MM.1S (cell line): ENCODE results near the gene RSPH10B.
"Not testable (repeated sequence)": the region's sequence is repeated elsewhere in the genome, so short reads cannot be mapped to it uniquely, and the experiment has no call there.

ENCODE experiments used
- DNase-seq: peaks from one replicate; pipeline ENCODE4 v3.0.0-alpha.2; 2015
- H2AFZ ChIP-seq: fragments of 300-600 bp; sonication (generic); 2 replicates; pipeline ENCODE4 v1.6.0; 2016; ENCODE audit warnings: antibody characterized with exemption, low read length
- H3F3A ChIP-seq: fragments of 300-600 bp; sonication (generic); 2 replicates; pipeline ENCODE4 v1.6.1; 2016; ENCODE audit warnings: mild to moderate bottlenecking, antibody characterized with exemption, low read length, moderate library complexity, mixed read lengths; ENCODE audit not compliant: insufficient read depth
- H3K27ac ChIP-seq: fragments of 300-600 bp; sonication (generic); 2 replicates; pipeline ENCODE4 v1.5.1; 2016; ENCODE audit warnings: mild to moderate bottlenecking, low read length
- H3K27me3 ChIP-seq: fragments of 300-600 bp; sonication (generic); replicated peaks from 2 replicates; pipeline ENCODE4 v1.6.0; 2016; ENCODE audit warnings: low read length; ENCODE audit not compliant: insufficient read depth
- H3K36me3 ChIP-seq: fragments of 300-600 bp; sonication (generic); replicated peaks from 2 replicates; pipeline ENCODE4 v1.6.1; 2016; ENCODE audit warnings: mild to moderate bottlenecking, low read length, mixed read lengths; ENCODE audit not compliant: insufficient read depth
- H3K4me1 ChIP-seq: fragments of 300-600 bp; sonication (generic); 2 replicates; pipeline ENCODE4 v1.6.1; 2016; ENCODE audit warnings: low read length, mixed read lengths
- H3K4me2 ChIP-seq: fragments of 300-600 bp; sonication (generic); 2 replicates; pipeline ENCODE4 v1.6.0; 2016; ENCODE audit warnings: low read depth, low read length
- H3K4me3 ChIP-seq: fragments of 300-600 bp; sonication (generic); 2 replicates; pipeline ENCODE4 v1.5.1; 2016; ENCODE audit warnings: low read length, mixed read lengths
- H3K79me2 ChIP-seq: fragments of 300-600 bp; sonication (generic); 2 replicates; pipeline ENCODE4 v1.6.1; 2016; ENCODE audit warnings: mixed run types, low read length, mixed read lengths
- H3K9ac ChIP-seq: fragments of 300-600 bp; sonication (generic); 2 replicates; pipeline ENCODE4 v1.6.1; 2016; ENCODE audit warnings: low read length, mixed read lengths
- H3K9me2 ChIP-seq: fragments of 300-600 bp; sonication (generic); replicated peaks from 2 replicates; pipeline ENCODE4 v1.6.1; 2016; ENCODE audit warnings: mild to moderate bottlenecking, low read length, mixed read lengths; ENCODE audit not compliant: insufficient read depth
- H3K9me3 ChIP-seq: fragments of 300-600 bp; sonication (generic); replicated peaks from 2 replicates; pipeline ENCODE4 v1.6.1; 2016; ENCODE audit warnings: mild to moderate bottlenecking, low read length, mixed read lengths; ENCODE audit not compliant: insufficient read depth
- H4K20me1 ChIP-seq: fragments of 300-600 bp; sonication (generic); 2 replicates; pipeline ENCODE4 v1.6.1; 2016; ENCODE audit warnings: mild to moderate bottlenecking, low read length, moderate library complexity, mixed read lengths; ENCODE audit not compliant: insufficient read depth
- EZH2 ChIP-seq: fragments of 300-600 bp; sonication (generic); optimal IDR thresholded peaks from 2 replicates; pipeline ENCODE3; 2017; ENCODE audit warnings: low read depth, mild to moderate bottlenecking, antibody characterized with exemption, low read length, mixed read lengths
- TF ChIP-seq, protein P1 (sequence below): fragments of 300-600 bp; sonication (generic); IDR thresholded peaks from 2 replicates; pipeline ENCODE4 v1.5.1; 2016; ENCODE audit warnings: antibody characterized with exemption, low read length, mixed read lengths

The RSPH10B gene

DNA sequence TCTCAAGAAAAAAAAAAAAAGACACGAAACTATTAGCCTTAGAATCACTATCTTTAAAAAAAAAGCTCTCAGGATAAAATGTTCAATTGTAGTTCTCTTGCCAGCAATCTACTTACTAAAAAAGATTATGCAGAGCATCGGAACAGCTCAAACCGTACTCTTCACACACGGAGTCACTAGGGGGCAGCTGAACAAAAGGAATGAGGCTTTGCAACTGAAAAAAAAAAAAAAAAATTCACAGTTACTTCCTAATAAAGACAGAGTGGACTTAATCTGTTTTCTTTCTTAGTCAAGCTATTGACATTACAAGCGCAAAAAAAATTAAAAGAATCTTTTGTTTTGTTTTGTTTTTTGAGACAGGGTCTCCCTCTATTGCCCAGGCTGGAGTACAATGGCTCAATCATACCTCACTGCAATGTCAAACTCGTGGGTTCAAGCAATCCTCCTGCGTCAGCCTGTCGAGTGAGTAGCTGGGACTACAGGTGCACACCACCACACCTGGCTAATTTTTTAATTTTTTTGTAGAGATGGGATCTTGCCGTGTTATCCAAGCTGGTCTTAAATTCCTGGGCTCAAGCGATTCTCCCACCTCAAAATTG, 26.8 kb upstream of the RSPH10B start:
- TF ChIP-seq EZH2 = no peak
- TF ChIP-seq, protein P1, sequence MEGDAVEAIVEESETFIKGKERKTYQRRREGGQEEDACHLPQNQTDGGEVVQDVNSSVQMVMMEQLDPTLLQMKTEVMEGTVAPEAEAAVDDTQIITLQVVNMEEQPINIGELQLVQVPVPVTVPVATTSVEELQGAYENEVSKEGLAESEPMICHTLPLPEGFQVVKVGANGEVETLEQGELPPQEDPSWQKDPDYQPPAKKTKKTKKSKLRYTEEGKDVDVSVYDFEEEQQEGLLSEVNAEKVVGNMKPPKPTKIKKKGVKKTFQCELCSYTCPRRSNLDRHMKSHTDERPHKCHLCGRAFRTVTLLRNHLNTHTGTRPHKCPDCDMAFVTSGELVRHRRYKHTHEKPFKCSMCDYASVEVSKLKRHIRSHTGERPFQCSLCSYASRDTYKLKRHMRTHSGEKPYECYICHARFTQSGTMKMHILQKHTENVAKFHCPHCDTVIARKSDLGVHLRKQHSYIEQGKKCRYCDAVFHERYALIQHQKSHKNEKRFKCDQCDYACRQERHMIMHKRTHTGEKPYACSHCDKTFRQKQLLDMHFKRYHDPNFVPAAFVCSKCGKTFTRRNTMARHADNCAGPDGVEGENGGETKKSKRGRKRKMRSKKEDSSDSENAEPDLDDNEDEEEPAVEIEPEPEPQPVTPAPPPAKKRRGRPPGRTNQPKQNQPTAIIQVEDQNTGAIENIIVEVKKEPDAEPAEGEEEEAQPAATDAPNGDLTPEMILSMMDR = peak; percentile 54
- no peak overlapping the region for H3K27ac ChIP-seq
- no peak overlapping the region for H3K4me3 ChIP-seq

DNA sequence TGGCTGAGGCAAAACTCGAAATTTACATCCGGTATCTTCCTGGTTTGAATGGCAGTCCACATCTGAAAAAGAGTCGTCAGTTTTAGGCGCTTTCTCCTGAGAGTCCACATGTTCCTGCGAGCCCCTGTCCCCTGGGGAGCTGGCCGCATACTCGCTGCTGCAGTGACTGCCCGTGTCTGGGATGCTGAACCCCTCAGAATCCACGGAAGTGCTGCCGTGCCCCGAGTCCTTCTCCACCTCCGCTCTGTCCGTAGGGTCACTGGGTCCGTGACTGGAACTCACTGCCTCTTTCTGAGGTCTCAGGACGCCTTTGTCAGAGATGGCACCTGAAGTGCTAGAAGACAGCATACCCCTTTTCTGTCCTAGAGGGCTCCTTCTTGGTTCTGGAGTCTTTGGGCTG, 16.6 kb upstream of the RSPH10B start:
- not testable (repeated sequence) for DNase-seq, H3K4me1 ChIP-seq, H3K9ac ChIP-seq

More for the DNA sequence above, 26.8 kb upstream of the RSPH10B start:
- Histone ChIP-seq H3K4me1 (no peaks in the 10 kb centered on the region), H3K9me2 (no peaks in the 10 kb centered on the region), H3K4me2 (no peak overlapping the region), H3K36me3 (peaks cover 4% of the 10 kb centered on the region; the same call in 1 of the 2 replicates), H3K27me3 (no peaks in the 10 kb centered on the region), H4K20me1 (no peaks in the 10 kb centered on the region), H3F3A (no peaks in the 10 kb centered on the region), H3K9me3 (no peaks in the 10 kb centered on the region), H2AFZ (no peak overlapping the region), H3K9ac (no peak overlapping the region), H3K79me2 (no peaks in the 10 kb centered on the region)
- DNase-seq = peak; percentile 55

DNA sequence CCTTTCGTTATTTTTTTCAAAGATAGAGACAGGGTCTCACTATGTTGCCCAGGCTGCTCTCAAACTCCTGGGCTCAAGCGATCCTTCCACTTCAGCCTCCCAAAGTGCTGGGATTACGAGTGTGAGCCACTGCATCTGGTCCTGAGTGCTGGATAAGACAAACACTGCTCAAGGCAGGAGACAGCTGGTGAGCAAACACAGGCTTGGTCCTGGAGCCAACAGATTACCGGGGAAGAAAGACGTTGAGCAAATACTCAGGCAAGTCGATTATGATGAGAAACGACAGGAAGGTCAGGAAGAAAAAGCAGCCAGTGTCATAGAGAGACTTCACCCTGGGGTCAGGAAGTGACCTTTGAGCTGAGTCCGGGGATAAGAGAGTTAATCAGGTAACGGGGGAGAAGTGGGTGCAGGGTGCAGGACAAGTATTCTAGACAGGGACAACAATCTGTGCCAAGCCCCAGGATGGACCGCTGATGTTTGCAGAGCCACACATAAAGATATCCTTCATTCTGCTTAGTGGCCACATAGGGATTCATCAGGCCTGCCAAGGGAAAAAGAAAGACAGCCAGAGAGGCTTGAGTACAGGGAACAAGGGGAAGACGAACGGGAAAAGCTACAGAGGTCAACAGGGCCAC, 9.3 kb upstream of the RSPH10B start:
- H3K4me3 ChIP-seq, H4K20me1 ChIP-seq, H3K27ac ChIP-seq, H3K9me3 ChIP-seq, H3K9me2 ChIP-seq, DNase-seq, H3K36me3 ChIP-seq, H2AFZ ChIP-seq, H3K79me2 ChIP-seq, H3F3A ChIP-seq, H3K4me2 ChIP-seq, H3K4me1 ChIP-seq, H3K27me3 ChIP-seq, H3K9ac ChIP-seq: not testable (repeated sequence)

More for the DNA sequence above, 16.6 kb upstream of the RSPH10B start:
- not testable (repeated sequence) for H3K9me3 ChIP-seq, H4K20me1 ChIP-seq, H3K9me2 ChIP-seq, H3K79me2 ChIP-seq, H3K27ac ChIP-seq, H3K27me3 ChIP-seq, H3K4me3 ChIP-seq, H2AFZ ChIP-seq, H3K4me2 ChIP-seq, H3K36me3 ChIP-seq, H3F3A ChIP-seq

DNA sequence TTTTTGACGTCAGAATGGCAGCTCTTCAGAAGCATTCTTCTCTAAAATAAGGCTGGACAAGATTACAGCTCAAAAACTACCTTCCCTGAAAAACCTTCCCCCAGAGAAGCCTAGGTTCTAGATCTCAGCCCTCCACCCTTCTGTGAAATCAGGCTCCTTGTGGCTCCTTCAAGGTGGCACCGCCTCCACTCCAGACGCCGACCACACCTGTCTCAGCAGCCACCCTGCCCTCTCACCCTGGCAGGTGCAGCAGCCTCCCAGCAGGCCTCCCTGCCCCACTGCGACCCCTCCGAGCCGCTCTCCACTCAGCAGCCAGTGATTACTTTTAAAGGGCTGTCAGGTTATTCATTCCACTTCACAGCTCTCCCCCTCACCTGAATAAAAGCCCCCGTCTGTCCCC, 3.1 kb upstream of the RSPH10B start:
- not testable (repeated sequence) for H3K79me2 ChIP-seq, H3K36me3 ChIP-seq, H3K4me1 ChIP-seq, H3K27ac ChIP-seq, H2AFZ ChIP-seq, DNase-seq, H3F3A ChIP-seq, H4K20me1 ChIP-seq, H3K27me3 ChIP-seq, H3K4me3 ChIP-seq, H3K9me3 ChIP-seq, H3K9me2 ChIP-seq, H3K9ac ChIP-seq, H3K4me2 ChIP-seq

DNA sequence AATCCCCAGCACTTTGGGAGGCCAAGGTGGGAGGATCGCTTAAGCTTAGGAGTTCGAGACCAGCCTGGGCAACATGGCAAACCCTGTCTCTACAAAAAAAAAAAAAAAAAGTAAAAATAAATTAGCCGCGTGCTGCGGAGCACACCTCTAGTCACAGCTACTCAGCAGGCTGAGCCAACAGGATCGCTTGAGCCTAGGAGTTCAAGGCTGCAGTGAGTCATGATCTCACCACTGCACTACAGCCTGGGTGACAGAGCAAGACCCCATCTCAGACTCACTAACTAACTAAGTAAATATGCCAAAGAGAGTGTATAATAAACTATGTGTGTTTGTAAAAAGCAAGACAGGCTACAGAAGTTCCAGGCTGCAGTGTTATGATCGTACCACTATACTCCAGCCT, 6.7 kb downstream of the RSPH10B start:
- H2AFZ ChIP-seq, H3K27me3 ChIP-seq, H3K27ac ChIP-seq, H3K9me2 ChIP-seq, H3K36me3 ChIP-seq, H3K9me3 ChIP-seq, DNase-seq, H3K79me2 ChIP-seq, H3K9ac ChIP-seq, H3K4me1 ChIP-seq, H3F3A ChIP-seq, H3K4me2 ChIP-seq, H4K20me1 ChIP-seq, H3K4me3 ChIP-seq: not testable (repeated sequence)

DNA sequence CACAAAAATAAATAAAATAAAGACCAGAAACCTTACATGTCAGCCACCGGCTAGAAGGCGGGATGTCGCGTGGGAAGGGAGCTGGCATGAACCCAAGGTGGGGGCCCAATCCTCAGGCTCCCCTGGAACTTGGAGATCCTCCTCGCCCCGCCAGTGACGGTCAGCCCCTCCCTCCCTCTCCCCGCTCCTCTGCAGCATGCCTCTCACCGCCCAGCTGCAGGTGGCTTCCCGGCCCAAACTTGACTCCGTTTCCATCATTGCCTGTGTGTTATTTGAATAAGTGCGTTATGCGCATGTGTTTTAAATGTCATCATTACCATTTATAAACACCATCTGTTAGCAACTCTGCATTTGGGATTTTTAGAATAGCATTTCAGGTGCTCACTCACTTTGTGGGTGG, 7.3 kb downstream of the RSPH10B start:
- H3K9ac ChIP-seq, H4K20me1 ChIP-seq, H3K36me3 ChIP-seq, H3K27ac ChIP-seq, DNase-seq, H3K4me3 ChIP-seq, H3K79me2 ChIP-seq, H3K9me3 ChIP-seq, H3F3A ChIP-seq, H3K27me3 ChIP-seq, H3K4me1 ChIP-seq, H2AFZ ChIP-seq, H3K9me2 ChIP-seq, H3K4me2 ChIP-seq: not testable (repeated sequence)

DNA sequence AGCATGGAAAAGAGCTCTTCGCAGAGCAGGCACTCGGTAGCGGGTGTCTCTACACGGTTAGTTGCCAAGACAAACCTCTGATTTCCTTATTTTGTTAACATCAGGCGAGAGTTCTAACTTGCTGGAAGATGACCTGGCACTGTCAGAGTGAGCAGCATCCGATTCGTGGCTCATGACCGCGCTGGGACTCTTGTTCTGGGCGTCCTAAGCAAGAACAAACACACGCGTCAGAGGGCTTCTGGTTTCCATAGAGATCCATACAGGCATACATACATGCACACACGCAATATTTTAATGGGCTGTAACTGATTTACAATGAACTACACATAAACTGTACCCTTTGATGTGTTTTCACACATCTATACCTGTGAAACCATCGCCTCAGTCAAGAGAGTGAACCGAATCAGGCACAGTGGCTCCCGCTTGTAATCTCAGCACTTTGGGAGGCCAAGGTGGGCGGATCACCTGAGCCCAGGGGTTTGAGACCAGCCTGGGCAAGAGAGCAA, 35.5 kb downstream of the RSPH10B start:
- H3K4me2 ChIP-seq, H3K36me3 ChIP-seq, H3K9me3 ChIP-seq, H3K79me2 ChIP-seq, H3K4me3 ChIP-seq, H4K20me1 ChIP-seq, H3K4me1 ChIP-seq, H3K9ac ChIP-seq, H2AFZ ChIP-seq, H3K9me2 ChIP-seq, H3K27me3 ChIP-seq, H3K27ac ChIP-seq, DNase-seq, H3F3A ChIP-seq: not testable (repeated sequence)
